HS-5 (cell line): ENCODE measurements around the gene PROZ.

Experiments used
- DNase-seq: peaks from one replicate; pipeline ENCODE4 v3.0.0-alpha.2; 2012; ENCODE audit warnings: low read depth

The PROZ gene

DNA sequence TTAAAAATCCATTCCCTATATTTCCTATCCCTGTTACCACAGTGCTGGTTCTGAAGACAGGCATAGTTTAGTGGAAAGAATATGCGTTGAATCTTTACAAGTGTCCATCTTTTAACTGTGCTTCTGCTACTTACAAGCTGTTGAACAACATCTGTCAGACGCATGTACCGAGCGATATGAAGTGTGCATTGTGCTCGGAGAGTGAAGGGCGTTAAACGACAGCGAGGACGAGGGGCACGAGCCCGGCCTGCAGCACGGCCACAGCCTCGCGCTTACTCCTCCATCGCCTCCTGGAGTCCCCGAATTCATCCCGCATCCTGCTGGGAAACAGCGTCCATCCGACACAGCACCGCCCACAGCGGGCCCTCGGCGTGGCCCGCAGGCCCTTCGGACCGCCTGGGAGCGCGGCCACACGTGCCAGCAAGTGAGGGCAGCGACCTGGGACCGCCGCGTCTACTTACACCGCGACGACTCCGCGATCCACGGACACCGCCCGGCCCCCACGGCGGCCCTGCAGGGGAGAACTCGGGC is 49.5 kb downstream of the PROZ start:
- no peak for DNase-seq

DNA sequence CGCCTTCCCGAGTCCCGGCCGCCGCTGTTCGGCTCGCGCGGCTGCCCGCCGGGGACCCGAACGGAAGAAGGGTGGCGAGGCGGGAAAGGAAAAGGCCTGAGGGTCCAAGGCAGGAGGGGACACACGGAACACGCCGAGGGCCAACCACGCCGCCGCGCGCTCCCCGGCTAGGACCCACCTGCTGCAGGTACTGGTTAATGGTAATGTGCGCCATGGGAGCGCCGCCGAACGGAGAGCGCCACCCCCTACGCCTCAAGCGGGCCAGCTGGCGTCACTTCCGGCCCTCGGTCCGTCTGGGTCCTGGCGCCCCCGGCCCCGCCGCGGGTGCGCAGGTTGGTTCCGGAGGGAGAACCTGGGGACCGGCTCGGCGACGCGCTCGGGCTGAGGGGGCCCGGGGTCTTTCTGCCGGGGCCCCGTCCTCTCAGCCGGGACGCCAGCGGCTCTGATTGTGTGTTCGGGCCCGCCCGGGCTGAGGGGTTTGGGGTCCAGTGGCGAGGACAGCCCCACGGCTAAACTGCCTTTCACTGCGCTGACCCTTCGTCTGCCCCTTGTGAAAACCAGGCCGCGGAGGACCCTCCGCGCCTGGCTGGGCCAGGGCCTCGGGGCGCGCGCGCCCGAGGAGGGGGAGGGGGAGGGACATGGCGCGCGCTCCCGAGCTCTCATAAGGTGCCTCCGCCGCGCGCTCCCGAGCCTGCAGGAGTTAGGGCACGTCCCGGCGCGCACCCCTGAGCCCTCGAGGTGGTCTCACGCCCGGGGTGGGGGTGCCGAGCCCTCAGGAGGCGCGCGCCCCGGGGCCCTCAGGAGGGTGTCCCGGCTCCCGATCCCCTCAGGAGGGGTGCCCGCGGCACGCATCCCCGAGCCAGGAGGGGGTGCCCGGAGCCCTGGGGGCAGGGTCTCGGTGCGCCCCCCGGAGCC is 50.2 kb downstream of the PROZ start, which contains the start of gene PCID2:
Gene PCID2 (minus strand): TSS at position 249 of the 915 bp plus-strand sequence. CDS start 35 bp downstream, at position 214.
- DNase-seq, result no peak

DNA sequence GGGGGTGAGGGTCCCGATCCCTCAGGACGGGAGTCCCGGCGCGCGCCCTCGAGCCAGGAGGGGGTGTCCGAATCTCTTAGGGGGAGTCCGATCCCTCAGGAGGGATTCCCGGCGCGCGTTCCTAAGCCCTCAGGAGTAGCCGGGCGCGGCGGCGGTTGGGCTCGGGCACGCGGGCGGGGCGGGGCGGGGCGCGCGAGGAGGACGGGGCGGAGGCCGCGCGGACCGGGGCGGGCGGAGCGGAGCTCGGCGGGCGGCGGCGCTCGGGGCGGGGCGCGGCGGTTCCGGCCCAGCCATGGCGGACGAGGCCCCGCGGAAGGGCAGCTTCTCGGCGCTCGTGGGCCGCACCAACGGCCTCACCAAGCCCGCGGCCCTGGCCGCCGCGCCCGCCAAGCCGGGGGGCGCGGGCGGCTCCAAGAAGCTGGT is 50.9 kb downstream of the PROZ start, which contains the start of gene CUL4A:
Gene CUL4A (plus strand): TSS at position 278 of the 423 bp plus-strand sequence. CDS start 15 bp downstream, at position 293.
- DNase-seq, result no peak

DNA sequence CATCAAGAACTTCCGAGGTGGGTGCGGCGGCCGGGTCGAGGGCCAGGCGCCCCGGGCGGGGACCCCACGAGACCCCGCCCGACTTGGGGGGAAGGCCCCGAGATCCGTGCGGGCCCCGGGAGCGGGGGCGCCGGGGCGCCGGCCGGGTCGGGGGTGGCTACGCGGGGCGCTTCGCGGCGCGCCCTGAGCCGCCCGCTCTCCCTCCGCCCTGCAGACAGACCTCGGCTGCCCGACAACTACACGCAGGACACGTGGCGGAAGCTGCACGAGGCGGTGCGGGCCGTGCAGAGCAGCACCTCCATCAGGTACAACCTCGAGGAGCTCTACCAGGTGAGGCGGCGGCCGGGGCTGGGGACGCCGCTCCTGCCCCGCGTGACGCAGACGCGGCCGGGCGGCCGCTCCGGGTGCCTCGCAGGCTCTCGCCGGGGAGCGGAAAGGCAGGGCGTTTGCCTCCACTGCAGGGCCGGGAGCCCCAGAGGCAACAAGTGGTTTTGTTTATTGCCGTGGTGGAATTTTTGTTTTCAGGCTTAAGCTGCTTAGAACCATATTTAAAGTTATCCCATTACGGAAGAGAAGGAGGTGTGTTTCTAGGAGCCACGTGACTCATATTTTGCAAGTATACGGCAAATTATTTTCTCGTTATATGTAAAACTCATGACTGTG is 51.4 kb downstream of the PROZ start:
- no peak for DNase-seq

DNA sequence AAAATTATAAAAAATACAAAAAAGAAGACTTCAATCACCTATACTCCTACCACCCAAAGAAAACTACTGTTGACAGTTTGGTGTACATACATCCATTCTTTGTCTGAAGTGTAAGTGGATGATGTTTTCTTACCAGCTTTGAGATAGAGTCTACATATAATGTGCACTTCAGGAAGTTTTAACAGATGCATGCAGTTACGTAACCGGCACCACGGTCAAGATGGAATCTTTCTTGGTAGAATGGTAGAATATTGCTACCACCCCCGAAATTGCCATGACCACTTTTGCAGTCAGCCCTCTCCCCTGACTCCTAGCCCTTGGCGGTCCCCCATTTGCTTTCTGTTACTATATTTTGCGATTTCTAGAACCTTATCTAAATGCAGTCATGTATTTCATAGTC is 52.4 kb downstream of the PROZ start:
- DNase-seq, result no peak

DNA sequence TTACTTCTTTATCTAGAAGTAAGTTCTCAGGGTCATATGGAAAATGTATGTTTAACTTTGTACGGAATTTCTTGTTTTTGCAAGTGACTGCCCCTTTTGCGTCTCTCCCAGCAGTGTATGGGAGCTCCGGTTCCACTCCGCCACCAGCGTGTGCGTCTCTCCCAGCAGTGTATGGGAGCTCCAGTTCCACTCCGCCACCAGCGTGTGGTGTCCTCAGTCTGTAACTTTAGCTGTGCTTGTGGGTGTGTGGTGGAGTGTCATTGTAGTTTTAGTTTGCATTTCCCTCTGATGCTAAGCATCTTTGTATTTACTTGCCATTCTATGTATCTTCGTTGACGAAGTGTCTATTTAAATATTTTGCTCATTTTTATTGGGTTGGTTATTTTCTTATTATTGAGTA is 53.3 kb downstream of the PROZ start:
- no peak for DNase-seq

DNA sequence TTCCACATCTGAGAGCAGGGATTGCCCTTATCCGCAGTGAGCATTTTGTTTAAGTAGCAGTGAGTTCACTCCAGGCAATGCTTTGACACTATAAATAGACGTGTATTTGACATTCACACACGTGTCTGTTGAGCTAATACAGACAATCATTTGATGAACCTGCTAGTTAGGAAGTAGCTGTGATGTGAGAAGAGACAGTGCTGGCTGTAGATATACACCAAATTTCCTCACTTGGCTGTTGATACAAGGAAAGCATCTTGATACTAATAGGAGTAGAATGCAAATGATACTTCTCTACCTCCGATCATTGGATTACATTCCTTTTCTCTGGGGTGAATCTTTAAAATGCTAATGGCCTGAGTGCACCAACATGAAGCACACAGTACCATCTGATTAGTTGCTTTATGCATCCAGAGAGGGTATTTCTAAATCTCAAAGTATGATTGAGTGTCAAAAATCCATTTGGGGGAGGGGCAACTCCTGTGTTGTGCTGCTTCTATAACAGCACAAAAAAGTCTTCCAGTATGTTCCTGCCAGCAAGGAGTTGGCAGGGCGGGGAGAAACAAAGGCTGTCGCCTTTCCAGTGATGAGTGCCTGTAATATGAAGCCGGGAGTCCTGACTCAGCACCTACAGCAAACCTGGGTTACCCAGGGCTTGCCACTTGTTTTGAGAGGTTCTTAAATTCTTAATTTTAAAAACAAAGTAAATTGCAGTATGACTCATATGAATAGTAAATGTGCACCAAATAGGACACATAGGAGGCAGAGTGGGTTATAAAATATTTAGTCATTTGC is 58.0 kb downstream of the PROZ start:
- peak; percentile 33 for DNase-seq

DNA sequence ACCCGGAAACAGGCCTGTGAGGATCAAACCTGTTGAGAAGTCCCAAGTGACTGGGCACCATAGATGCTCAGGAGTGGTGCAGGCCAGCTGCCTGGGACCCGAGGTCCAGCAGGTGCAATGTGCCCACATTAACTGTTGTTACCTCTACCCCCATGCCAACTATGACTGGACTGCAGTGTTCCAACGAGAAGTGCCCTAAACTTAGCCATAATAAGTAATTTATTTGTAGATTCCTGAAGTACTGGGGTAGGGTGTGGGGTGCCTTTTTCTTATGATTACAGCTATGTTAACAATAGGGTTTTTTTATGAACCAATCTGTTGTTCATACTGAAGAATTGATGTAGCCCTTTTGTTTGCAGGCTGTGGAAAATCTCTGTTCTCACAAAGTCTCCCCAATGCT is 60.1 kb downstream of the PROZ start:
- DNase-seq, result no peak

DNA sequence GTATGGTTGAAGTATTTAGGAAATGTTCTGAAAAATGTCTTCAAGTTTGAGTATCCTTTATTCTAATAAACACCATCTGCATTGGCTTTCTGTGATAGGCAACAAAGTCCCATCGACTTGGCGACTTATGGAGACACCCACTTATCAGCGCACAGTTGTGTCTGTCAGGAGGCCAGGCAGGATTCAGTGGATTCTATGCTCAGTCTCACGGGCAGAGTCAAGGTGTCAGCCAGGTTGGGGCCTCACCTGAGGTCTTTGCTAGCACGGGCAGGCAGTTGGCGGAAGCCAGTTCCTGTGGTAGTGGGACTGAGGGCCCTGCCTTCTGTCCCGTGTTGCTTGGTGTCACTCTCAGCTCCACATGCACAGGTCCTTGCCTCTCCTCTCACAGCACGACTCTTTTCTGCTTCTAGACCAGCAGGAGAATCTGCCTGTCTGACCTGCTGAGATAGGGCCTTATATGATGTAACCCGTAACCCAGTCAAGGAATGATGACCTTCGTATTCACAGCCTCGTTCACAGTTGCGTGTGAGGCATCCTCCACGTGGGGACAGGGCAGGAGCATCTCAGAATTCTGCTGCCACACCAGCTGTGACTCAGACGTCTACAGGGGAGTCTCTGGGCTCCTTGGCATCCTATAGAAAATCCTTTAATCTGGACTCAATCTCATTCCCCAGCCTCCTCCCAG is 61.0 kb downstream of the PROZ start:
- no peak for DNase-seq

DNA sequence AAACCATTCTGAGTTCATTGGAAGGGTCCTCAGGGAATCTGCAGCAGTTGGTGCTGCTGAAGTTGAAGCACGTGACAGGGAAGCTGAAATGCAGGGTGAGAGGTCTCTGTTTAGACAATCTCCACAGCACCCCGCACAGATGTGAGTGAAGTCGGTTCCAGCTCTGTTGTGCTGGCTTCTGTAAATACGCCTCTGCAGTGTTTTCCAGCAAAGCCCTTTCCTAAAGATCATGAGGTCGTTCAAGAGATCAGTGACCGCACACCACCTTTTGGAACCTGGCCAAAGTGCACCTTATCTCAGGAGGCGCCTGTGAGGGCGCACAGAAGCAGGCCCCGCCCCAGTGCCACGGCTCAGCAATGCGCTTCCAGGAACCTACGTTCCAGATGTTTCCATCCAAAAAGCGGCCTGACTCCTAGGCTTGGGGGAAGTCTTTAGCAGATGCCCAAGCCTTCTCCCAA is 61.7 kb downstream of the PROZ start:
- no peak for DNase-seq

DNA sequence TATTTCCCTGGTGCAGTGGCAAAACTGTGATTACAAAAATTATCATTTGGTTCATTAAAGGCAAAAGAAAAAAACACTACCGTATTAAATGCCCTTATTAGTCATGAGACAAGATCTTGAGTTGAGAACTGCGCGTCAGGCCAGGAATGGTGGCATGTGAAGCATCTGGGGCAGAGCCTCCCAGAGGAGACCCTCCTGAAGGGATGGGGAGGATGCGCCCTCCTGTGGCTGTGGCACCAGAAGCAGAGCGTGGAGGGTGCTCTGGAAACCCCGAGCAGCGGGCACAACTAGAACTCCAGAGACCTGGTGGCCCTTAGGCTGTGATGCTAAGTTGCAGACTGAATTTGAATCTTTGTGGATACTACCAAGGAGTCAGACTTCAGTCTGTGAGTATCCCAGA is 62.4 kb downstream of the PROZ start:
- DNase-seq, result no peak
